Breast epithelium (tissue), 4 donors: ENCODE data around the gene CDH23. TPM values are rescaled to one million over a fixed set of nuclear protein-coding genes. Genes with fewer than 3 reads are reported as not detected.
A peak's percentile ranks its signal among the peaks of the same experiment; 100 is the strongest.

Source experiments
- DNase-seq, 2 donors: peaks; one replicate each; pipeline ENCODE4 v3.0.0-alpha.2; 2019; ENCODE audit warnings: low spot score in 2 of 2
- H3K27ac ChIP-seq, 2 donors: fragments of 200-600 bp; sonication (generic) in 1 of 2; one replicate each; pipeline ENCODE4 v1.5.1; 2016 to 2019; ENCODE audit warnings: mild to moderate bottlenecking in 1 of 2
- H3K27me3 ChIP-seq, 2 donors: fragments of 200-600 bp; sonication (generic) in 1 of 2; one replicate each; pipeline versions ENCODE4 v1.5.1 to v1.6.0; 2017 to 2019; ENCODE audit warnings: control low read depth in 1 of 2, mild to moderate bottlenecking in 1 of 2
- H3K36me3 ChIP-seq: fragments of 200-600 bp; one replicate; pipeline ENCODE4 v1.5.1; 2019
- H3K4me1 ChIP-seq, 2 donors: fragments of 200-600 bp; sonication (generic); one replicate each; pipeline ENCODE4 v1.5.1; 2016 to 2019; ENCODE audit warnings: control low read depth in 1 of 2
- H3K4me3 ChIP-seq, 3 donors: fragments of 200-600 bp; sonication (generic); 1 replicate in 2 of 3; 2 replicates in 1 of 3; pipeline ENCODE4 v1.5.1; 2016 to 2019; ENCODE audit warnings: mild to moderate bottlenecking in 3 of 3, moderate library complexity in 2 of 3
- H3K9me3 ChIP-seq, 2 donors: fragments of 200-600 bp; sonication (generic) in 1 of 2; one replicate each; pipeline ENCODE4 v1.5.1; 2016 to 2019; ENCODE audit warnings: control low read depth in 1 of 2
- POLR2A ChIP-seq: fragments of 450-650 bp; IDR thresholded peaks from one replicate; pipeline ENCODE4 v1.6.1; 2016; ENCODE audit warnings: antibody characterized with exemption, mild to moderate bottlenecking, moderate library complexity
- POLR2AphosphoS5 ChIP-seq, 3 donors: sonication (generic); formaldehyde crosslinking; IDR thresholded peaks; one replicate each; pipeline ENCODE4 v1.6.1; 2017; ENCODE audit warnings: antibody characterized with exemption in 3 of 3
- intact Hi-C: fragments of 100-400 bp; cut with DNase I; formaldehyde crosslinking; loops from one replicate; pipeline ENCODE4 v1.15.1; 2023; ENCODE audit warnings: low total_unique reads
- total RNA-seq, 3 donors: library from RNA; depleted of rRNA; stranded (reverse); fragments of >200 nt; gene quantifications; one replicate each; pipeline ENCODE4 v1.1.0, GENCODE V29; 2016
- TF ChIP-seq, protein P1 (sequence below), 3 donors: fragments of 450-650 bp; IDR thresholded peaks; one replicate each; pipeline ENCODE4 v1.5.1; 2016 to 2017; ENCODE audit warnings: antibody characterized with exemption in 3 of 3, mild to moderate bottlenecking in 3 of 3, moderate library complexity in 3 of 3

CDH23 gene
- total RNA-seq, 3 donors from 2014 or later: 8.5 to 13.8 (median 11.6) TPM

DNA sequence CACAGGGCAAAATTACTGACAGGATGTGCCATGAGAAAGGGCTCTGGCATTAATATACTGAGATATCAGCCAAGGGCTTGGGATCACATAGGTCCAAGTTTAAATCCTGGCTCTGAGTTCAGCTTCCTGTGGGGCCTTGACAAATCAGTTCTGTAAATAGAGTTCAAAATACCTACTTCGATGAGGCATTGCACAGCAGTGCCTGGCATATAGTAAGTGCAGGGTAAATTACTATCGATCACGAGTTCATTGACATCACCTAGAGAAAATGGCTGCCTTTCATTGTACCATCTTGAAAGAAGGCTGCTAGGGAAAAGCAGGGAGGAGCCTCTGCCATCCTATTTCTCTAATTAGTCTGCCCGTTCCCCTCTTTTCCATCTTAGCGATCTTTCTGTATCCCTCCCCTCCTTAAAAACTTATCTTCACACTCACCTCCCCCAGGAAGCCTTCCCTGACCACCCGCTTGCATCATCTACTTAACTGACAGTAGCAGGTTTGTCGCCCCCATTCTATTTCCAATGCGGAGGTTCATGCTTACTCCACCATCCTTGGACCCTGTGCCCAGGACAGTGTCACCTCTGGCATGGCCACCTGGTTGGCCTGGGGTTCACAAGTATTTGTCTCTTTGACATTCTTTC, 198.3 kb downstream of the CDH23 start:
- Histone ChIP-seq H3K36me3 (no peaks in the 10 kb centered on the region), H3K27me3 (no peaks in the 10 kb centered on the region), H3K4me3 (no peak overlapping the region), H3K4me1 (peaks cover 8 to 11% of the 10 kb centered on the region in 2 donors), H3K9me3 (no peaks in the 10 kb centered on the region), H3K27ac (no peak overlapping the region)
- no peak for TF ChIP-seq POLR2A
- no peak for TF ChIP-seq POLR2AphosphoS5 (IDR thresholded peaks at IDR 0.05)
- TF ChIP-seq, protein P1, sequence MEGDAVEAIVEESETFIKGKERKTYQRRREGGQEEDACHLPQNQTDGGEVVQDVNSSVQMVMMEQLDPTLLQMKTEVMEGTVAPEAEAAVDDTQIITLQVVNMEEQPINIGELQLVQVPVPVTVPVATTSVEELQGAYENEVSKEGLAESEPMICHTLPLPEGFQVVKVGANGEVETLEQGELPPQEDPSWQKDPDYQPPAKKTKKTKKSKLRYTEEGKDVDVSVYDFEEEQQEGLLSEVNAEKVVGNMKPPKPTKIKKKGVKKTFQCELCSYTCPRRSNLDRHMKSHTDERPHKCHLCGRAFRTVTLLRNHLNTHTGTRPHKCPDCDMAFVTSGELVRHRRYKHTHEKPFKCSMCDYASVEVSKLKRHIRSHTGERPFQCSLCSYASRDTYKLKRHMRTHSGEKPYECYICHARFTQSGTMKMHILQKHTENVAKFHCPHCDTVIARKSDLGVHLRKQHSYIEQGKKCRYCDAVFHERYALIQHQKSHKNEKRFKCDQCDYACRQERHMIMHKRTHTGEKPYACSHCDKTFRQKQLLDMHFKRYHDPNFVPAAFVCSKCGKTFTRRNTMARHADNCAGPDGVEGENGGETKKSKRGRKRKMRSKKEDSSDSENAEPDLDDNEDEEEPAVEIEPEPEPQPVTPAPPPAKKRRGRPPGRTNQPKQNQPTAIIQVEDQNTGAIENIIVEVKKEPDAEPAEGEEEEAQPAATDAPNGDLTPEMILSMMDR (IDR thresholded peaks at IDR 0.05): no peak
- no peak for DNase-seq
- intact Hi-C loops: no loop called here

DNA sequence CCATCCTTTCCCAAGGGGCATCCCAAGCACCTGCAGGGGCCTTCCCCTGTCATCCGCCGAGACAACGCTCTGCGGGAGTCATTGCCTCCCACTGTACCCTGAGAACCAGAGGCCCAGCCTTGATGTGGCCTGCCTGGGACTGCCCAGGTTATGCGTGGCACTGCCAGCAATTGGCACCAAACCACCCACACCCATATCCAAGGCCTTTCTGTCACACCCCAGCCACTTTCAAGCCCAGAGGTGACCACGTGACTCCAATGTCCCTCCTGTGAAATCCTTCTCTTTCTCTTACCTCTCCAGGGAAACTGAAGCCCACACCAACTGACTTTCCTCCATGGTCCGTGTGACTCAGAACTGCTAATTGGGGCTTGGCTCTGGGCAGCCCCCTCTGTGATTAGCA, 198.9 kb downstream of the CDH23 start:
- no peaks in the 10 kb centered on the region for H3K27me3 ChIP-seq
- TF ChIP-seq POLR2A (no peak), POLR2AphosphoS5 (IDR thresholded peaks at IDR 0.05) (no peak)
- TF ChIP-seq, protein P1 (IDR thresholded peaks at IDR 0.05): no peak
- no peaks in the 10 kb centered on the region for H3K9me3 ChIP-seq
- no peaks in the 10 kb centered on the region for H3K36me3 ChIP-seq
- intact Hi-C loops: no loop called here
- H3K4me1 ChIP-seq: peaks cover 8 to 11% of the 10 kb centered on the region in 2 donors
- no peak overlapping the region for H3K4me3 ChIP-seq
- DNase-seq: no peak
- no peak overlapping the region for H3K27ac ChIP-seq

DNA sequence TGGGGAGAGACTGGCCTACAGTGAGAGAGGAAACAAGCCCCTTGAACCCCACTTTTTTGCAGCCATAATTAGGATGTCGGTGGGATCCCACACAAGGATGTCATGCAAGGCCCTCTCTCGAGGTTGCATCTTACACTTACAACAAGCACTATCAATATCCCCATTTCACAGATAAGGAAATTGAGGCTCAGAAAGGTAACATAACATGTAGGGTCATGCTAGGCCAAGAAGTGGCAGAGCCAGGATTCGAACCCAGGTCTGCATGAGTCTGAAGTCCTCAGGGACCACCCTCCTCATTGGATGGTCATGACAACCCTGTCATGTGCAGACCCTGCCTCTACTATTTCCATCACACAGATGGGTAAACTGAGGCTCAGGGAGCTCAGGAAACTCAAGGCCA, 199.4 kb downstream of the CDH23 start:
- TF ChIP-seq POLR2AphosphoS5 (IDR thresholded peaks at IDR 0.05): no peak
- TF ChIP-seq POLR2A: no peak
- TF ChIP-seq, protein P1 (IDR thresholded peaks at IDR 0.05): no peak
- intact Hi-C loops: no loop called here
- H3K27me3 ChIP-seq: no peaks in the 10 kb centered on the region
- peaks cover 8 to 11% of the 10 kb centered on the region in 2 donors for H3K4me1 ChIP-seq
- no peak overlapping the region for H3K27ac ChIP-seq
- DNase-seq: no peak
- H3K9me3 ChIP-seq: no peaks in the 10 kb centered on the region
- H3K4me3 ChIP-seq: no peak overlapping the region
- no peaks in the 10 kb centered on the region for H3K36me3 ChIP-seq

DNA sequence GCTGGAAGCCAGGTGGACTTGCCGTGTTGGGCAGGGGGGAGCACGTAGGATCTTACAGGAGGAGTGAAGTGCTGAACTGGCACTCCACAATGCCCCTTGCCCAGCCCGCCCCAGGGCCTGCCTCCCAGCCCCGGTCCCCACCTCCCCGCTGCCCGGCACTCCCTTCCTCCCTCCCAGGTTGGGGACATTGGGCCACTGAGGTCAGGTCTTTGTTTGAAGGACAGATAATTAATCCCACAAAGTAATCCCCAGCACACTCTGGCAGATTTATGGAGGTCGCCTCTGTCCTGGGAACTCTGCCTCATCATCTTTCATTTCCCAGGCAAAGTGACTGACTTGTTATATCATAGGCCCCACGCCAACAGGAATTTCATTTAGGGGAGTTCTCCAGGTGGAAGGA, 200.0 kb downstream of the CDH23 start:
- Histone ChIP-seq H3K4me1 (peaks cover 8 to 11% of the 10 kb centered on the region in 2 donors), H3K27me3 (no peaks in the 10 kb centered on the region), H3K27ac (peak overlapping the region in 1 of 2 donors; percentile 91), H3K36me3 (no peaks in the 10 kb centered on the region), H3K9me3 (no peaks in the 10 kb centered on the region), H3K4me3 (no peak overlapping the region)
- intact Hi-C loops: no loop called here
- no peak for DNase-seq
- no peak for TF ChIP-seq POLR2AphosphoS5 (IDR thresholded peaks at IDR 0.05)
- TF ChIP-seq, protein P1 (IDR thresholded peaks at IDR 0.05): no peak
- no peak for TF ChIP-seq POLR2A

DNA sequence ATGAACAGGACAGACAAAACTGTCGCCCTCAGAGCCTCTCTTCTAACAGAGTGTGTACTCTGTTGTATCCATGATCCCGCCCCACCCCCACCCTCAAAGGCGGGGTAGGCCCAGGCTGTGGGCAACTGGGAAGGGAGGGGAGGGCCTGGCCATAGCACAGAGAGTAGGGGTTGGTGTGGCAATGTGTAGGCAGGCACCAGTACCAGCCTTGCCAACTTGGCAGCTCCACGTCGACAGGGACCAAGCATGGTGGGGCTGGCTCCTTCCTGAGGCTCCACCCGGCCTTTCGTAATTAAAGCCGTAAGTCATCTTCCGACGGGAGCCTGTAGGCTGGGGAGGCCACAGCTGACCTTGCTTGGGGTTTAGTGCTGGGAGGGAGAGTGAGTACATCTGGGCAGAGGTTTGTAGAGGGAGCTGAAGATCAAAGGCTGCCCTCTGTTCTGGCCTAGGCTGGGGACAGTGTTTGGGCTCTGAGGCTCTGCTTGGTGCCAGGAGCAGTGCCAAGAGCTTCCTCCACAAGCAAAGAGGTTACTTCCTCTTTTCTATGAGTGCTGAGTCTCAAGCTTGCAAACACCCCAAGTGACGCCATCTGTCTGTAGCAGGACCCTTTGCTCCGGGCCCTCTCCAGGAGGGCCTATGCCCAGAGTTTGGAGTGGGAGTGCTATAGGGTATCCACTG, 201.2 kb downstream of the CDH23 start:
- H3K27me3 ChIP-seq: no peaks in the 10 kb centered on the region
- peak overlapping the region in 1 of 3 donors; percentile 39 for H3K4me3 ChIP-seq
- peak overlapping the region; percentile 80 to 91 for H3K27ac ChIP-seq
- DNase-seq: peak in 1 of 2 donors; percentile 72
- no peaks in the 10 kb centered on the region for H3K36me3 ChIP-seq
- H3K9me3 ChIP-seq: no peaks in the 10 kb centered on the region
- peaks cover 8 to 11% of the 10 kb centered on the region in 2 donors for H3K4me1 ChIP-seq
- intact Hi-C loops: no loop called here
- TF ChIP-seq POLR2A (no peak), POLR2AphosphoS5 (IDR thresholded peaks at IDR 0.05) (peak; percentile 15 to 32 (median 21))
